Liver (tissue), 9 donors: Measurements from ENCODE around the gene KEAP1. TPM values are rescaled to one million over a fixed set of nuclear protein-coding genes. Genes with fewer than 3 reads are reported as not detected.

Experiments used
- DNase-seq: peaks from one replicate; pipeline ENCODE4 v3.0.0-alpha.2; 2017; ENCODE audit warnings: low spot score
- H3K27ac ChIP-seq, 2 donors: one replicate each; pipeline ENCODE4 v1.7.0; 2013; ENCODE audit warnings: inconsistent platforms in 2 of 2, low read length in 2 of 2, control low read depth in 1 of 2, low read depth in 1 of 2, mild to moderate bottlenecking in 1 of 2
- H3K27me3 ChIP-seq, 4 donors: one replicate each; pipeline versions ENCODE4 v1.6.1 to v1.7.0; 2013; ENCODE audit warnings: low read length in 3 of 4, inconsistent platforms in 1 of 4, mild to moderate bottlenecking in 1 of 4, moderate library complexity in 1 of 4; ENCODE audit not compliant: control insufficient read depth in 4 of 4, insufficient read depth in 4 of 4
- H3K36me3 ChIP-seq, 4 donors: one replicate each; pipeline versions ENCODE4 v1.6.1 to v1.7.0; 2013; ENCODE audit warnings: low read length in 3 of 4, mild to moderate bottlenecking in 3 of 4, low read depth in 1 of 4, moderate library complexity in 1 of 4; ENCODE audit not compliant: control insufficient read depth in 4 of 4, insufficient read depth in 3 of 4
- H3K4me1 ChIP-seq, 4 donors: one replicate each; pipeline versions ENCODE4 v1.6.1 to v1.7.0; 2013; ENCODE audit warnings: low read length in 3 of 4, mild to moderate bottlenecking in 3 of 4, moderate library complexity in 1 of 4; ENCODE audit not compliant: control insufficient read depth in 4 of 4, insufficient read depth in 4 of 4
- H3K4me3 ChIP-seq, 3 donors: one replicate each; pipeline versions ENCODE4 v1.6.1 to v1.7.0; 2013; ENCODE audit warnings: low read length in 3 of 3, control low read depth in 1 of 3, low read depth in 1 of 3, mild to moderate bottlenecking in 1 of 3
- H3K9ac ChIP-seq, 2 donors: one replicate each; pipeline ENCODE4 v1.7.0; 2013; ENCODE audit warnings: low read length in 2 of 2, mild to moderate bottlenecking in 2 of 2, moderate library complexity in 2 of 2, control low read depth in 1 of 2, low read depth in 1 of 2
- H3K9me3 ChIP-seq, 4 donors: one replicate each; pipeline versions ENCODE4 v1.6.1 to v1.7.0; 2013; ENCODE audit warnings: low read length in 3 of 4; ENCODE audit not compliant: control insufficient read depth in 4 of 4
- ATF3 ChIP-seq: IDR thresholded peaks from 2 replicates; pipeline ENCODE4 v1.6.1; 2016; ENCODE audit warnings: antibody characterized with exemption
- CTCF ChIP-seq: fragments of 150-350 bp; IDR thresholded peaks from 2 replicates; pipeline ENCODE4 v1.5.1; 2017; ENCODE audit warnings: improper control_type of control experiment, low read depth, low read length; ENCODE audit not compliant: missing input control
- EGR1 ChIP-seq, 2 donors: IDR thresholded peaks; 2 replicates each; pipeline ENCODE4 v1.6.1; 2016 to 2018; ENCODE audit warnings: antibody characterized with exemption in 2 of 2, low read depth in 2 of 2
- FOXA1 ChIP-seq: IDR thresholded peaks from 2 replicates; pipeline ENCODE4 v1.6.1; 2016; ENCODE audit warnings: antibody characterized with exemption
- FOXA2 ChIP-seq: IDR thresholded peaks from 2 replicates; pipeline ENCODE4 v1.6.1; 2016; ENCODE audit warnings: antibody characterized with exemption
- GABPA ChIP-seq, 2 donors: IDR thresholded peaks in 1 of 2; conservative IDR thresholded peaks in 1 of 2; 2 replicates each; pipeline ENCODE4 v1.6.1; 2016; ENCODE audit warnings: antibody characterized with exemption in 2 of 2, mild to moderate bottlenecking in 1 of 2, moderate library complexity in 1 of 2
- HNF4A ChIP-seq, 2 donors: conservative IDR thresholded peaks; 2 replicates each; pipeline ENCODE4 v1.6.1; 2016; ENCODE audit warnings: antibody characterized with exemption in 2 of 2, mild to moderate bottlenecking in 2 of 2
- HNF4G ChIP-seq: IDR thresholded peaks from 2 replicates; pipeline ENCODE4 v1.6.1; 2016; ENCODE audit warnings: antibody characterized with exemption
- JUND ChIP-seq, 2 donors: IDR thresholded peaks; 2 replicates each; pipeline ENCODE4 v1.6.1; 2016; ENCODE audit warnings: antibody characterized with exemption in 2 of 2
- NR2F2 ChIP-seq: IDR thresholded peaks from 2 replicates; pipeline ENCODE4 v1.6.1; 2016; ENCODE audit warnings: antibody characterized with exemption
- RAD21 ChIP-seq, 2 donors: IDR thresholded peaks; 2 replicates each; pipeline ENCODE4 v1.6.1; 2016; ENCODE audit warnings: antibody characterized with exemption in 2 of 2, mild to moderate bottlenecking in 2 of 2
- RXRA ChIP-seq, 2 donors: IDR thresholded peaks; 2 replicates each; pipeline ENCODE4 v1.6.1; 2017 to 2018; ENCODE audit warnings: antibody characterized with exemption in 2 of 2, mild to moderate bottlenecking in 1 of 2
- SP1 ChIP-seq: IDR thresholded peaks from 2 replicates; pipeline ENCODE4 v1.6.1; 2018; ENCODE audit warnings: antibody characterized with exemption, mild to moderate bottlenecking
- TAF1 ChIP-seq: conservative IDR thresholded peaks from 2 replicates; pipeline ENCODE4 v1.6.1; 2016; ENCODE audit warnings: antibody characterized with exemption, mild to moderate bottlenecking
- YY1 ChIP-seq: IDR thresholded peaks from 2 replicates; pipeline ENCODE4 v1.6.1; 2016; ENCODE audit warnings: antibody characterized with exemption, mild to moderate bottlenecking
- ZBTB33 ChIP-seq: IDR thresholded peaks from 2 replicates; pipeline ENCODE4 v1.6.1; 2016; ENCODE audit warnings: antibody characterized with exemption
- WGBS: extraction: QIAGEN DNeasy Blood & Tissue Kit; methylation state at CpG from one replicate; pipeline ENCODE4 v1.1.7; 2013; 5-methylcytosine and 5-hydroxymethylcytosine counted together
- polyA plus RNA-seq, 2 donors: library from polyadenylated mRNA; stranded (reverse) in 1 of 2; unstranded in 1 of 2; fragments of 200-250 nt in 1 of 2; fragments of >200 nt in 1 of 2; fragmentation: Nextera tagmentation in 1 of 2; extraction: Ambion mirVana in 1 of 2; gene quantifications; one replicate each; pipeline versions ENCODE4 v1.2.1 to v1.2.3, GENCODE V29; 2013 to 2015
- total RNA-seq, 2 donors: library from RNA; depleted of rRNA; stranded (reverse); fragments of >200 nt; gene quantifications; one replicate each; pipeline ENCODE4 v1.2.3, GENCODE V29; 2014
- TF ChIP-seq, protein P1 (sequence below): IDR thresholded peaks from 2 replicates; pipeline ENCODE4 v1.6.1; 2016; ENCODE audit warnings: antibody characterized with exemption, mild to moderate bottlenecking
- TF ChIP-seq, protein P2 (sequence below): IDR thresholded peaks from 2 replicates; pipeline ENCODE4 v1.6.1; 2016; ENCODE audit warnings: antibody characterized with exemption
- donor health status: healthy.
- donor health status: healthy.
- donor health status: healthy.
- donor health status: healthy.
- donor health status: healthy.

The KEAP1 gene
- total and polyA plus RNA-seq, 4 donors: 44.3 to 62.3 (median 48.0) TPM

GRCh38 chr19:10538204-10538983 lies 35.2 kb upstream of the KEAP1 start:
- H3K4me3 ChIP-seq: no peak overlapping the region
- no peak for DNase-seq
- no peaks in the 10 kb centered on the region for H3K9me3 ChIP-seq
- peaks cover 0 to 6% (median 4%) of the 10 kb centered on the region in 4 donors for H3K4me1 ChIP-seq
- no peak overlapping the region for H3K27ac ChIP-seq
- TF ChIP-seq TAF1 (no peak), RXRA (IDR thresholded peaks at IDR 0.05) (no peak), GABPA (IDR thresholded peaks at IDR 0.05 in 1 of 2, conservative IDR thresholded peaks at IDR 0.05 in 1 of 2) (no peak), ATF3 (no peak), FOXA2 (no peak), ZBTB33 (no peak), JUND (IDR thresholded peaks at IDR 0.05) (no peak)
- no peaks in the 10 kb centered on the region for H3K27me3 ChIP-seq
- H3K36me3 ChIP-seq: no peaks in the 10 kb centered on the region
- WGBS: 70% methylated on average over 20 of the region's 20 CpGs
- H3K9ac ChIP-seq: no peak overlapping the region

- no peak overlapping the region for H3K27ac ChIP-seq
- no peaks in the 10 kb centered on the region for H3K9me3 ChIP-seq
- WGBS: 80% methylated on average over 11 of the region's 11 CpGs
- no peak overlapping the region for H3K4me3 ChIP-seq
- no peak overlapping the region for H3K9ac ChIP-seq
- TF ChIP-seq RXRA (IDR thresholded peaks at IDR 0.05) (no peak), YY1 (no peak), CTCF (no peak), SP1 (no peak), HNF4G (no peak), NR2F2 (no peak), FOXA2 (no peak), ATF3 (no peak), EGR1 (IDR thresholded peaks at IDR 0.05; ENCODE audit: low read depth in 2 of 2) (no peak), ZBTB33 (no peak), JUND (IDR thresholded peaks at IDR 0.05) (no peak), FOXA1 (no peak), HNF4A (conservative IDR thresholded peaks at IDR 0.05) (no peak), RAD21 (IDR thresholded peaks at IDR 0.05) (no peak), GABPA (IDR thresholded peaks at IDR 0.05 in 1 of 2, conservative IDR thresholded peaks at IDR 0.05 in 1 of 2) (no peak), TAF1 (no peak)
- TF ChIP-seq, protein P1, sequence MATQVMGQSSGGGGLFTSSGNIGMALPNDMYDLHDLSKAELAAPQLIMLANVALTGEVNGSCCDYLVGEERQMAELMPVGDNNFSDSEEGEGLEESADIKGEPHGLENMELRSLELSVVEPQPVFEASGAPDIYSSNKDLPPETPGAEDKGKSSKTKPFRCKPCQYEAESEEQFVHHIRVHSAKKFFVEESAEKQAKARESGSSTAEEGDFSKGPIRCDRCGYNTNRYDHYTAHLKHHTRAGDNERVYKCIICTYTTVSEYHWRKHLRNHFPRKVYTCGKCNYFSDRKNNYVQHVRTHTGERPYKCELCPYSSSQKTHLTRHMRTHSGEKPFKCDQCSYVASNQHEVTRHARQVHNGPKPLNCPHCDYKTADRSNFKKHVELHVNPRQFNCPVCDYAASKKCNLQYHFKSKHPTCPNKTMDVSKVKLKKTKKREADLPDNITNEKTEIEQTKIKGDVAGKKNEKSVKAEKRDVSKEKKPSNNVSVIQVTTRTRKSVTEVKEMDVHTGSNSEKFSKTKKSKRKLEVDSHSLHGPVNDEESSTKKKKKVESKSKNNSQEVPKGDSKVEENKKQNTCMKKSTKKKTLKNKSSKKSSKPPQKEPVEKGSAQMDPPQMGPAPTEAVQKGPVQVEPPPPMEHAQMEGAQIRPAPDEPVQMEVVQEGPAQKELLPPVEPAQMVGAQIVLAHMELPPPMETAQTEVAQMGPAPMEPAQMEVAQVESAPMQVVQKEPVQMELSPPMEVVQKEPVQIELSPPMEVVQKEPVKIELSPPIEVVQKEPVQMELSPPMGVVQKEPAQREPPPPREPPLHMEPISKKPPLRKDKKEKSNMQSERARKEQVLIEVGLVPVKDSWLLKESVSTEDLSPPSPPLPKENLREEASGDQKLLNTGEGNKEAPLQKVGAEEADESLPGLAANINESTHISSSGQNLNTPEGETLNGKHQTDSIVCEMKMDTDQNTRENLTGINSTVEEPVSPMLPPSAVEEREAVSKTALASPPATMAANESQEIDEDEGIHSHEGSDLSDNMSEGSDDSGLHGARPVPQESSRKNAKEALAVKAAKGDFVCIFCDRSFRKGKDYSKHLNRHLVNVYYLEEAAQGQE: no peak
- TF ChIP-seq, protein P2, sequence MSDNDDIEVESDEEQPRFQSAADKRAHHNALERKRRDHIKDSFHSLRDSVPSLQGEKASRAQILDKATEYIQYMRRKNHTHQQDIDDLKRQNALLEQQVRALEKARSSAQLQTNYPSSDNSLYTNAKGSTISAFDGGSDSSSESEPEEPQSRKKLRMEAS: no peak
- H3K4me1 ChIP-seq: no peaks in the 10 kb centered on the region
- no peaks in the 10 kb centered on the region for H3K36me3 ChIP-seq
- H3K27me3 ChIP-seq: no peaks in the 10 kb centered on the region
- DNase-seq: no peak
Measured at GRCh38 chr19:10537668-10538067, 34.5 kb upstream of the KEAP1 start.
